GM20000 (cell line): ENCODE measurements around the gene GPS1.

ENCODE experiments used
- DNase-seq: peaks from one replicate; pipeline ENCODE4 v3.0.0; 2012; ENCODE audit warnings: low spot score
- CTCF ChIP-seq: IDR thresholded peaks from 2 replicates; pipeline ENCODE4 v1.5.1; 2012; ENCODE audit warnings: mild to moderate bottlenecking, control low read depth; ENCODE audit errors: extremely low read depth, missing control alignments

Gene GPS1

DNA sequence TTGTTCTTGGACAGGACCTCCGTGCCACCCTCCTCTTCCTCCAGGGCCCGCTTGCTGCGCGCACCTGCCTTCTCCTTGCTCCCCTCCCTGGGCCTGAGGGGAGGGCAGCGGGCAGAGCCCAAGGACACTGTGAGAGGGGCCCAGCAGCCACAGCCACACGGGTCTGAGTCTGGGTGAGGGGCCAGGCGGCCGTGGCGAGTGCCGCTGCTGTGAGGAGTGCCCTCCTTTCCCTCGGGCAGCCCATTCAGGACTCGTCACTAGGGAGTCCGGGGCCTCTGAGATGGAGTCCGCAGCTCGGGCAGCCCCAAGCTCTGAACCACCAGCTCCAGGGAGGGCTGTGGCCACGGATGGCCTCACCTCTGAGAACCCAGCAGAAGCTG lies 8.3 kb downstream of the GPS1 start:
- no peak for DNase-seq
- no peak for TF ChIP-seq CTCF

DNA sequence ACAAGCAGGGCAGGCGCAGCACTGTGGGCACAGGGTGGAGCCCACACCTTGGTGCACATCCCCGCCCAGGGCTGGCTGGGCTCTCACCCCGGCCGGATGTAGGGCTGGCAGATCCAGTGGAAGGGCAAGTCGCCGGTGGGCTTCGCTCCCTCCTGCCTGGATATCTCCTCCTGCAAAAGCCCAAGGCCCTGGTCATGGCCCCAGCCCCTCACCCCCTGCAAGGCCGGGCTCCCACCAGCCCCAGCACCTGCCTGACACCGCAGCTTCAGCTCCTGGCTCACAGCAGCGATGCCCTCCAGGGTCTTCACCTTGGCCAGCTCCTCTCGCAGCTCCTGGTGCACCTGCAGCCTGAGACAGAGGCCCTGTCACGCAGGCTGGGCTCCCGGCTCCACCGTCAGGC lies 8.9 kb downstream of the GPS1 start:
- no peak for DNase-seq
- TF ChIP-seq CTCF = no peak

GRCh38 chr17:82061047-82061925 lies 9.6 kb downstream of the GPS1 start:
- TF ChIP-seq CTCF = no peak
- no peak for DNase-seq

GRCh38 chr17:82062076-82062983 lies 10.6 kb downstream of the GPS1 start:
- no peak for DNase-seq
- TF ChIP-seq CTCF = no peak

GRCh38 chr17:82062984-82063368 lies 11.3 kb downstream of the GPS1 start:
- TF ChIP-seq CTCF = no peak
- no peak for DNase-seq

GRCh38 chr17:82063424-82064415 lies 12.0 kb downstream of the GPS1 start:
- DNase-seq = no peak
- TF ChIP-seq CTCF = no peak
